NB4 (cell line): ENCODE results near the gene MATK.

Experiments used
- CTCF ChIP-seq: IDR thresholded peaks from one replicate; pipeline ENCODE4 v1.5.1; 2012; ENCODE audit warnings: low read depth, low read length
- MYC ChIP-seq: IDR thresholded peaks from 2 replicates; pipeline ENCODE4 v1.6.1; 2011; ENCODE audit warnings: low read depth, low read length
- POLR2A ChIP-seq: IDR thresholded peaks from 2 replicates; pipeline ENCODE4 v1.6.1; 2011; ENCODE audit warnings: mild to moderate bottlenecking; ENCODE audit not compliant: insufficient read length; ENCODE audit errors: extremely low read depth
- TF ChIP-seq, protein P1 (sequence below): IDR thresholded peaks from 2 replicates; pipeline ENCODE4 v1.6.1; 2011; ENCODE audit warnings: low read depth, low read length

DNA sequence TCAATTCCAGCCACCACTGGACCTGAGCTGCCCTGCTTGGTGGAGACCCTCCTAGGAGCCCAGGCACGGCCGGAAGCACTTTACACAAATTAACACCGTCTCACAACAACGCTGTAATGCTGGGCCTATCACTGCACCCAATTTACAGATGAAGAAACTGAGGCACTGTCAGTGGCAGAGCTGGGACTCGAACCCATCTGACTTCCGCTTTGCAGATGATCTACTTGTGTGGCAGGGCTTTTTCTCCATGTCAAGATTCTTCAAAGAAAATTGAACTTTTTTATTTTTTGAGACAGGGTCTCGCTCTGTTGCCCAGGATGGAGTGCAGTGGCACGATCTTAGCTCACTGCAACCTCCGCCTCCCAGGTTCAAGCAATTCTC is 48.9 kb upstream of the MATK start:
- no peak for TF ChIP-seq CTCF
- no peak for TF ChIP-seq MYC
- TF ChIP-seq POLR2A = no peak
- TF ChIP-seq, protein P1, sequence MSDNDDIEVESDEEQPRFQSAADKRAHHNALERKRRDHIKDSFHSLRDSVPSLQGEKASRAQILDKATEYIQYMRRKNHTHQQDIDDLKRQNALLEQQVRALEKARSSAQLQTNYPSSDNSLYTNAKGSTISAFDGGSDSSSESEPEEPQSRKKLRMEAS = no peak
